GM19452 (cell line): ENCODE data around the gene ZNF598.
"Not testable (repeated sequence)": the region's sequence is repeated elsewhere in the genome, so short reads cannot be mapped to it uniquely, and the experiment has no call there.

Source experiments
- ATAC-seq: cut with Tn5 transposase; IDR thresholded peaks from one replicate; pipeline ENCODE4 v1.9.1; 2021; ENCODE audit not compliant: unreplicated experiment

Gene ZNF598

GRCh38 chr16:1977875-1978268, 31.7 kb downstream of the ZNF598 start:
- ATAC-seq = no peak

GRCh38 chr16:1976951-1977874, 32.4 kb downstream of the ZNF598 start:
- no peak for ATAC-seq

- ATAC-seq = no peak
Measured at GRCh38 chr16:1976216-1976520, 33.5 kb downstream of the ZNF598 start.

GRCh38 chr16:1975432-1976215, 34.0 kb downstream of the ZNF598 start:
- no peak for ATAC-seq

- ATAC-seq = no peak
Measured at GRCh38 chr16:1974157-1975070, 35.2 kb downstream of the ZNF598 start.

GRCh38 chr16:1973461-1974156, 36.0 kb downstream of the ZNF598 start:
- ATAC-seq = no peak

- ATAC-seq = no peak
Measured at GRCh38 chr16:1972490-1972877, 37.1 kb downstream of the ZNF598 start.

- ATAC-seq = peak; percentile 84
Measured at GRCh38 chr16:1971796-1972489, 37.7 kb downstream of the ZNF598 start, which contains the start of gene TBL3. Gene TBL3, plus strand, starts transcription at chr16:1972053. Its CDS starts 112 bp downstream, at chr16:1972165.

- ATAC-seq = no peak
Measured at GRCh38 chr16:1968146-1968953, 41.3 kb downstream of the ZNF598 start.

- no peak for ATAC-seq
Measured at GRCh38 chr16:1966460-1966859, 43.2 kb downstream of the ZNF598 start, which contains the start of gene RNF151. Gene RNF151, plus strand, starts transcription at chr16:1966856. Its CDS starts 26 bp downstream, at chr16:1966882.

GRCh38 chr16:1965396-1966001, 44.1 kb downstream of the ZNF598 start:
- no peak for ATAC-seq

GRCh38 chr16:1964506-1965395, 44.9 kb downstream of the ZNF598 start, which contains the start of gene RPS2:
Gene RPS2, minus strand, starts transcription at chr16:1964826. Its CDS starts 201 bp downstream, at chr16:1964625.
- peak; percentile 72 for ATAC-seq

GRCh38 chr16:1963806-1964505, 45.7 kb downstream of the ZNF598 start:
- ATAC-seq = peak; percentile 1

- not testable (repeated sequence) for ATAC-seq
Measured at GRCh38 chr16:1962161-1963153, 47.2 kb downstream of the ZNF598 start.

GRCh38 chr16:1961651-1962067, 48.0 kb downstream of the ZNF598 start:
- ATAC-seq = no peak
